Caco-2 (cell line): Measurements from ENCODE around the gene SPOCK2. TPM values are rescaled to one million over a fixed set of nuclear protein-coding genes. Genes with fewer than 3 reads are reported as not detected.

Experiments used
- BruUV-seq: library from RNA; stranded (reverse); fragments of 400-500 nt; replicated peaks from 2 replicates; lab custom pipeline; 2021; lab: Mats Ljungman, UMichigan
- CTCF ChIA-PET: fragments of 300-600 bp; sonication (Branson Sonifier 250); formaldehyde crosslinking; loops from one replicate; lab custom pipeline; 2022; ENCODE audit warnings: antibody characterized with exemption; lab: Charles Lee
- POLR2A ChIA-PET: fragments of 300-600 bp; sonication (Branson Sonifier 250); formaldehyde crosslinking; loops from one replicate; lab custom pipeline; 2022; ENCODE audit warnings: antibody characterized with exemption; lab: Charles Lee
- DNase-seq, 2 experiments: peaks; one replicate each; pipeline versions ENCODE4 v3.0.0 to v3.0.0-alpha.2; 2020 to 2022
- H3K27me3 ChIP-seq: replicated peaks from 2 replicates; pipeline ENCODE4 v1.6.0; 2011; ENCODE audit warnings: low read length; ENCODE audit not compliant: control insufficient read depth, insufficient read depth
- H3K36me3 ChIP-seq: 2 replicates; pipeline ENCODE4 v1.5.1; 2011; ENCODE audit warnings: low read length; ENCODE audit not compliant: control insufficient read depth, insufficient read depth
- H3K4me1 ChIP-seq: fragments of 250-450 bp; sonication (Bioruptor Pico); 2 replicates; pipeline ENCODE4 v1.5.1; 2020; ENCODE audit warnings: mild to moderate bottlenecking
- H3K4me3 ChIP-seq: 2 replicates; pipeline ENCODE4 v1.5.1; 2011; ENCODE audit warnings: low read depth, mild to moderate bottlenecking, control low read depth, low read length
- H3K9me3 ChIP-seq: fragments of 250-450 bp; sonication (Bioruptor Pico); 2 replicates; pipeline ENCODE4 v1.5.1; 2020; ENCODE audit warnings: mild to moderate bottlenecking, moderate library complexity
- H3K27ac Mint-ChIP-seq: one replicate; pipeline ENCODE4 v1.8.0; 2022; ENCODE audit warnings: mixed read lengths; ENCODE audit not compliant: unreplicated experiment
- H3K27me3 Mint-ChIP-seq: one replicate; pipeline ENCODE4 v1.8.0; 2022; ENCODE audit warnings: mixed read lengths; ENCODE audit not compliant: insufficient read depth, unreplicated experiment
- H3K36me3 Mint-ChIP-seq: one replicate; pipeline ENCODE4 v1.8.0; 2022; ENCODE audit warnings: mild to moderate bottlenecking, mixed read lengths; ENCODE audit not compliant: insufficient read depth, unreplicated experiment
- H3K4me1 Mint-ChIP-seq: one replicate; pipeline ENCODE4 v1.8.0; 2022; ENCODE audit warnings: low read depth, mixed read lengths; ENCODE audit not compliant: unreplicated experiment
- H3K4me3 Mint-ChIP-seq: one replicate; pipeline ENCODE4 v1.8.0; 2022; ENCODE audit warnings: mild to moderate bottlenecking, moderate library complexity, mixed read lengths; ENCODE audit not compliant: unreplicated experiment
- H3K9me3 Mint-ChIP-seq: one replicate; pipeline ENCODE4 v1.8.0; 2022; ENCODE audit warnings: mixed read lengths; ENCODE audit not compliant: unreplicated experiment
- CTCF ChIP-seq, 2 experiments: fragments of 200-600 bp in 1 of 2; IDR thresholded peaks; 1 replicate in 1 of 2; 2 replicates in 1 of 2; pipeline versions ENCODE4 v1.5.1 to v1.8.0; 2011 to 2022; ENCODE audit warnings: antibody characterized with exemption in 1 of 2, control low read depth in 1 of 2, inconsistent platforms in 1 of 2, low read depth in 1 of 2, low read length in 1 of 2, mild to moderate bottlenecking in 1 of 2, moderate library complexity in 1 of 2; ENCODE audit not compliant: insufficient read depth in 1 of 2, severe bottlenecking in 1 of 2, unreplicated experiment in 1 of 2
- intact Hi-C: fragments of 100-400 bp; cut with micrococcal nuclease; formaldehyde crosslinking; loops from one replicate; pipeline ENCODE4 v1.10.0; 2022; ENCODE audit not compliant: unreplicated experiment
- total RNA-seq: library from RNA; stranded (reverse); gene quantifications from 2 replicates; pipeline ENCODE4 v1.2.3, GENCODE V29; 2022

The SPOCK2 gene
- total RNA-seq, 1 experiment from 2014 or later, result 1.6 TPM

DNA sequence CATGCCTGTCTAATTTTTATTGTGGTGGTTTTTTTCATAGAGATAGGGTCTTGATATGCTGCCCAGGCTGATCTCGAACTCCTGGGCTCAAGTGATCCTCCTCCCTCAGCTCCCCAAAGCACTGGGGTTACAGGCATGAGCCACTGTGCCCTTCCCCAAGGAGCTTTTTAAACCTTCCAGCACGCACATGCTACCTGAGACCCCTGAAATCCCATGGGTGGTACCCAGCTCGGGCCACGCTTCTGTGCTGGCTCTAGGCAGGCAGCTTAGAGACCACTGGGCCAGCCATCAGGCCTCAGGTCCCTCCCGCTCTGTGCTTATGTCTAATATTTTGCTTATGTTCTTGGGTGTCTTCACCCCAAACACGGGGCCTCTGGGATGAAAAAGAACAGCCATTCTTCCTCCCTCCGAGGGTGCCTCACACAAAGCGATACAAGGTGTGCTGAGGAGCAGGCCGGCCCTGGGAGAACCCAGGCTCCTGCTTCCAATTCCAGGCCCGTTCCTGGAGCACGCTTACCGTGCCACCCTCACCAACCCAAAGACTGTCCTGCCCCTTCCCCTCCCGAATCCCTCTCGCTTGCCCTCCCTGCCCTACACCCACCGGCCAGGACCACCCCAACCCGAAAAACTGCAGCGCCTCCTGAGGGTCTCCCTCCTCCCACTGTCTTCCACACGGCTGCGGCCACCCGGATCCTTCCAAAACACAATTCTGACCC is 10.9 kb downstream of the SPOCK2 start:
- intact Hi-C loops, result no loop called here
- Mint-ChIP-seq H3K9me3 (no peaks in the 10 kb centered on the region), H3K4me1 (peaks cover 18% of the 10 kb centered on the region), H3K27ac (no peak overlapping the region), H3K4me3 (no peak overlapping the region), H3K27me3 (no peaks in the 10 kb centered on the region), H3K36me3 (no peaks in the 10 kb centered on the region)
- H3K36me3 ChIP-seq, result no peaks in the 10 kb centered on the region
- peaks cover 13% of the 10 kb centered on the region for H3K4me1 ChIP-seq
- DNase-seq, result no peak
- no peak for TF ChIP-seq CTCF (IDR thresholded peaks at IDR 0.05; ENCODE audit: insufficient read depth in 1 of 2, low read depth in 1 of 2, low read length in 1 of 2, severe bottlenecking in 1 of 2, unreplicated experiment in 1 of 2)
- no peaks in the 10 kb centered on the region for H3K9me3 ChIP-seq
- no peak overlapping the region for H3K4me3 ChIP-seq
- POLR2A ChIA-PET, result interaction anchor here (0.7 kb wide), 1 partner anchor 196 kb away, joined by 3 read pairs; the partner anchor contains the start of gene DDIT4
- CTCF ChIA-PET, result no interaction called here
- H3K27me3 ChIP-seq, result no peaks in the 10 kb centered on the region
- no TSS peak for BruUV-seq

GRCh38 chr10:72076756-72077155 is 11.6 kb downstream of the SPOCK2 start:
- no peaks in the 10 kb centered on the region for H3K36me3 Mint-ChIP-seq
- CTCF ChIA-PET, result no interaction called here
- no peaks in the 10 kb centered on the region for H3K36me3 ChIP-seq

More at GRCh38 chr10:72076756-72077155, 11.6 kb downstream of the SPOCK2 start:
- intact Hi-C loops, result no loop called here
- DNase-seq, result no peak
- H3K27me3 Mint-ChIP-seq, result no peaks in the 10 kb centered on the region
- no peak for TF ChIP-seq CTCF (IDR thresholded peaks at IDR 0.05; ENCODE audit: insufficient read depth in 1 of 2, low read depth in 1 of 2, low read length in 1 of 2, severe bottlenecking in 1 of 2, unreplicated experiment in 1 of 2)
- no TSS peak for BruUV-seq
- Histone ChIP-seq H3K27me3 (no peaks in the 10 kb centered on the region), H3K9me3 (no peaks in the 10 kb centered on the region), H3K4me1 (peaks cover 13% of the 10 kb centered on the region), H3K4me3 (no peak overlapping the region)
- no peaks in the 10 kb centered on the region for H3K9me3 Mint-ChIP-seq
- no peak overlapping the region for H3K27ac Mint-ChIP-seq
- H3K4me3 Mint-ChIP-seq, result no peak overlapping the region
- peaks cover 18% of the 10 kb centered on the region for H3K4me1 Mint-ChIP-seq
- POLR2A ChIA-PET, result interaction anchor here (0.7 kb wide), 1 partner anchor 197 kb away, joined by 3 read pairs; the partner anchor contains the start of gene DDIT4
